GM06990 (cell line): ENCODE measurements around the gene FAM210B.
A peak's percentile ranks its signal among the peaks of the same experiment; 100 is the strongest.
"Not testable (repeated sequence)": the region's sequence is repeated elsewhere in the genome, so short reads cannot be mapped to it uniquely, and the experiment has no call there.

Experiments
- DNase-seq: peaks from one replicate; pipeline ENCODE4 v3.0.0-alpha.2; 2011; ENCODE audit not compliant: insufficient read length; ENCODE audit errors: extremely low read depth
- H3K27me3 ChIP-seq: replicated peaks from 2 replicates; pipeline ENCODE4 v1.6.0; 2011; ENCODE audit warnings: low read length; ENCODE audit not compliant: control insufficient read depth, insufficient read depth
- H3K36me3 ChIP-seq: 2 replicates; pipeline ENCODE4 v1.5.1; 2011; ENCODE audit warnings: low read length; ENCODE audit not compliant: control insufficient read depth, insufficient read depth
- H3K4me3 ChIP-seq: replicated peaks from 2 replicates; pipeline ENCODE4 v1.5.1; 2011; ENCODE audit warnings: low read depth, mild to moderate bottlenecking, control low read depth, low read length
- CTCF ChIP-seq: IDR thresholded peaks from 2 replicates; pipeline ENCODE4 v1.5.1; 2011; ENCODE audit warnings: low read length, control low read depth, mild to moderate bottlenecking, inconsistent platforms; ENCODE audit not compliant: insufficient read depth, poor library complexity, severe bottlenecking

Gene FAM210B

DNA sequence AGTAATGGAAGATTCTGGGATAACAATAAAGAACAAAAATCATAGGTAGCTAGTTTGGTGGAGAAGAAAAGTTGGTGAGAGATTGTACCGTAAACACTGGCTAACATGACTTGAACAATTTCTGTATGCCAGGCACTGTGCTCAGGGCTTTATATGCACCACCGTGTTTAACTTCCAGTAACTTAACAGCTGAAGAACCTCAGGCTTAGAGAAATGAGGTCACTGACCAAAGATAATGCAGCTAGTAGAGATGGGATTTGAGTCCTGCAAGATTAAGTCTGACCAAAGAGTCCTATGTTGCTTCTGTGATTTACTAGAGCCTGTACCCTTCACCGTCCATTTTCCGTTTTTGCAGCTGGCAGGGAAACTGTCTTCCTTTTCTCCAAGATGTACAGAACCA, 36.4 kb downstream of the FAM210B start:
- Histone ChIP-seq H3K4me3 (no peak overlapping the region), H3K27me3 (no peaks in the 10 kb centered on the region), H3K36me3 (peaks cover 17% of the 10 kb centered on the region)
- no peak for DNase-seq
- no peak for TF ChIP-seq CTCF

- peak; percentile 11 for DNase-seq
- peaks cover 22% of the 10 kb centered on the region for H3K36me3 ChIP-seq
- no peaks in the 10 kb centered on the region for H3K27me3 ChIP-seq
- no peak overlapping the region for H3K4me3 ChIP-seq
- TF ChIP-seq CTCF: peak; percentile 79
Measured at GRCh38 chr20:56400001-56400640, 41.3 kb downstream of the FAM210B start.

DNA sequence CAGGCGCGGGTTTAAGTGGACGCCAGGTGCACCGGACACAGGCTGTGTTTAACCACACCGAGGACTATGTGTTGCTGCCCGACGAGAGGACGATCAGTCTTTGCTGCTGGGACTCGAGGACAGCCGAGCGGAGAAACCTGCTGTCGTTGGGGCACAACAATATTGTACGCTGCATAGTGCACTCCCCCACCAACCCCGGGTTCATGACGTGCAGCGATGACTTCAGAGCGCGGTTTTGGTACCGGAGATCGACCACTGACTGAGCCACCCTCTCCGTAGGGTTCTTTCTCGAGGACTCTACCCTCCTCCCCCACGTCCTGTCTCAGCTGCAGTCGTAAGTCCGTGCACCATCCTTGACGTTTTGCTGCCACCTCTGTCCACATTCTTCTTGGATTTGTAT, 44.7 kb downstream of the FAM210B start:
- DNase-seq: no peak

GRCh38 chr20:56405356-56405755, 46.6 kb downstream of the FAM210B start:
- not testable (repeated sequence) for H3K27me3 ChIP-seq, H3K4me3 ChIP-seq, DNase-seq
- H3K36me3 ChIP-seq: peaks cover 12% of the 10 kb centered on the region

More for the DNA sequence above, 44.7 kb downstream of the FAM210B start:
- TF ChIP-seq CTCF: no peak
- H3K36me3 ChIP-seq: peaks cover 19% of the 10 kb centered on the region
- H3K27me3 ChIP-seq: no peaks in the 10 kb centered on the region
- no peak overlapping the region for H3K4me3 ChIP-seq

GRCh38 chr20:56406910-56407309, 48.1 kb downstream of the FAM210B start:
- no peak for DNase-seq
- Histone ChIP-seq H3K36me3 (peaks cover 12% of the 10 kb centered on the region), H3K4me3 (no peak overlapping the region), H3K27me3 (no peaks in the 10 kb centered on the region)
- TF ChIP-seq CTCF: no peak

DNA sequence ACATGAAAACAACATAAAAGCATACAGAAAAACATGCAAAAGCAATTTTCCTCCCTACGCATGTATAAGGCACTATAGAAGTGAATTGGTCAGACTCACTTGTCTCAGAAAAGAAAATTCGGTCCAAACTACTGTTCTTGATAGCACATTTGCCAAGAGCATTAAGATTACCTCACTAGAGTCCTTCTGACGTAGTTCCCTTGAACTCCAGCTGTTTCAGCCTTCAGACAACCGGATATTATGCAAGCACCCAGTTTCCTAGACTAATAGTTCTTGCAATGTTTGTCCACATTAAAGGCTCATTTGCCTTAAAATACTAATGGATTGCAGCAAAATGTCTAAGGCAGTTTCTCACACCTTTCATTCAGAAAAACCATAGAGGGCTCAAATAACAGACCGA, 50.7 kb downstream of the FAM210B start:
- peaks cover 6% of the 10 kb centered on the region for H3K36me3 ChIP-seq
- no peaks in the 10 kb centered on the region for H3K27me3 ChIP-seq
- no peak for DNase-seq
- no peak for TF ChIP-seq CTCF
- no peak overlapping the region for H3K4me3 ChIP-seq
